Coronary artery (tissue), 2 donors: Measurements from ENCODE around the gene FRMD4A.

Source experiments
- DNase-seq: peaks from one replicate; pipeline ENCODE4 v3.0.0-alpha.2; 2017; ENCODE audit warnings: low spot score
- H3K27ac ChIP-seq, 2 donors: fragments of 200-600 bp; sonication (generic); one replicate each; pipeline ENCODE4 v1.5.1; 2016 to 2019
- H3K4me3 ChIP-seq: fragments of 200-600 bp; sonication (generic); 2 replicates; pipeline ENCODE4 v1.5.1; 2016; ENCODE audit warnings: mild to moderate bottlenecking, moderate library complexity
- CTCF ChIP-seq: fragments of 200-600 bp; sonication (generic); IDR thresholded peaks from one replicate; pipeline ENCODE4 v1.5.1; 2019; ENCODE audit warnings: antibody characterized with exemption

The FRMD4A gene

GRCh38 chr10:14111208-14111607, 219.5 kb downstream of the FRMD4A start:
- no peak overlapping the region for H3K27ac ChIP-seq
- TF ChIP-seq CTCF: no peak
- DNase-seq: no peak
- H3K4me3 ChIP-seq: no peak overlapping the region

DNA sequence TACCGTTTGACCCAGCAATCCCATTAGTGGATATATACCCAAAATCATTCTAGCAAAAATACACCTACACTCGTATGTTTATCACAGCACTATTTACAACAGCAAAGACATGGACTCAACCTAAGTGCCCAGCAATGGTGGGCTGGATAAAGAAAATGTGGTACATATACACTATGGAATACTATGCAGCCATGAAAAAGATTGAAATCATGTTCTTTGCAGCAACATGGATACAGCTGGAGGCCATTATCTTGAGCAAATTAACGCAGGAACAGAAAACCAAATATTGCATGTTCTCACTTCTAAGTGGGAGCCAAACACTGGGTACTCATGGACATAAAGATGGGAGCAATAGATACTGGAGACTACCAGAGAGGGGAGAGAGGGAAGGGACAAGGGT, 223.9 kb downstream of the FRMD4A start:
- no peak overlapping the region for H3K4me3 ChIP-seq
- no peak for TF ChIP-seq CTCF
- no peak for DNase-seq
- H3K27ac ChIP-seq: no peak overlapping the region

DNA sequence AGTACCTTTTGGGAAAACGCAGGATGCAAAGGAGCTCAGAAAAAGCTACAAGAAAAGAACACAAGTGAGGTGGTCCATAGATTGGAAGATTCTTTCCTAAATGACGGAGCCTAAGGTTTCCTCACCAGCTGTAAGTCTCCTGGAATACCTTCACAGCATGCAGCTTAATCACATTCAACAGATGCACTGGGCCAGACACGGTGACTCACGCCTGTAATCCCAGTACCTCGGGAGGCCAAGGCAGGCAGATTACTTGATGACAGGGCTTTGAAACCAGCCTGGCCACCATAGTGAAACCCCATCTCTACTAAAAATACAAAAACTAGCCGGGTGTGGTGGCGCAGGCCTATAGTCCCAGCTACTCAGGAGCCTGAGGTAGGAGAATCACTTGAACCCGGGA, 228.7 kb downstream of the FRMD4A start:
- Histone ChIP-seq H3K4me3 (no peak overlapping the region), H3K27ac (no peak overlapping the region)
- DNase-seq: no peak
- no peak for TF ChIP-seq CTCF

DNA sequence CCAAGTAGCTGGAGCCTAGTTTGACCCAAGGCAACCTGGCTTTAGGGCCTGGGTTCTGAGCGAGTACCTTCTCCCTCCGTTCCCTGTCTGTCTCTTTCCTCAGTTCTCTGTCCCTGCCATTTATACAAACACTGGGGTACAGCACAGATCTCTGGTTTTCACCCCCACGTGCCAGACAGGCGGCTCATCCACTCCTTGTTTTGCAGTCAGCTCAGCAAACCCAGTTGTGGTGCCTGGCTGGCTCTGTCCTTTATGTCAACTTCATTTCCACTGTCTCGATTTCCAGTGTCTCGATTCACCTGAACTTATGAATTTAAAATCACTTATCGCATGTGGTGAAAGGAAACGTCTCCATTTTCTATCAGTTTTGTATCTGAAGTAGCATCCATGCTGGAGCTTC, 230.8 kb downstream of the FRMD4A start:
- Histone ChIP-seq H3K27ac (no peak overlapping the region), H3K4me3 (no peak overlapping the region)
- no peak for TF ChIP-seq CTCF
- no peak for DNase-seq

GRCh38 chr10:14093730-14094484, 236.8 kb downstream of the FRMD4A start:
- Histone ChIP-seq H3K27ac (no peak overlapping the region), H3K4me3 (no peak overlapping the region)
- DNase-seq: no peak
- TF ChIP-seq CTCF: peak; percentile 40

GRCh38 chr10:14092799-14093198, 237.9 kb downstream of the FRMD4A start:
- no peak for DNase-seq
- no peak overlapping the region for H3K4me3 ChIP-seq
- no peak for TF ChIP-seq CTCF

DNA sequence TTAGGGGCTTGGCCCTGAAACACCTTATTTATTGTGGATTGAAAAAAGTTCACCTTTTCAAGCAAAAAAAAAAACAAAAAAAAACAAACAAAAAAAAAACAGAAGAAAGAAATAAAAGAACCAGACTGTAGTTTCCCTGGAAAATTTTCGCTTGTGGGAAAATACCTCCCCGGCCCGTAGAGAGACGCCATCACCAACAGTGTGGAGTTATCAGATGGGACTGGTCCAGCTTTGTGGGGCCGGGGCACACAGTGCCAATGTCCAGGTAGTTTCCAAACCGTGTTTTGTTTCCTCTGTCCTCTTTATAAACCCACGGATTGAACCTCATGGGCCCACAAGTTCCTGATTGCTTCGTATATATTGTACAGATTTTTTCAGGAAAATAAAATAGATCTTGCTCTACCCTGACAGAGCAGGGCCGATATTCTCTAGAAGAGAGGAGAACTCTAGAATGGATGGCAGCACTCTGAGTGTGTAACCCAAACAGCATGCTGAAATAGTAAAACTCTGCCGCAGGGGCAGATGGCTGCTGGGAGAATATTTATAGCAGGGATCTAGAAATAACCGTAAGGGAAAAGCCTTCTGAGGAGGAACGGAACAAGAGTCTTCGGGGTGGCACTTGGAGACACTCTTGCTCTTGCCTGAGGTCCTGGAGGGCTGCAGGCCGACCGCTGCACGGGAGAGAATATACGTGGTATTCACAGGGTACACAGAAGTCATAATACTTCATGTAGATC, 241.0 kb downstream of the FRMD4A start:
- DNase-seq: no peak
- Histone ChIP-seq H3K27ac (peak overlapping the region; percentile 8 to 43), H3K4me3 (peak overlapping the region; percentile 22)
- TF ChIP-seq CTCF: no peak

More at GRCh38 chr10:14092799-14093198, 237.9 kb downstream of the FRMD4A start:
- no peak overlapping the region for H3K27ac ChIP-seq
